ENCODE data around the gene TOMM22. TPM values are rescaled to one million over a fixed set of nuclear protein-coding genes. Genes with fewer than 3 reads are reported as not detected.
A peak's percentile ranks its signal among the peaks of the same experiment; 100 is the strongest.

Gene TOMM22
- total RNA-seq, 1 donor from 2014 or later, result 33.5 TPM

DNA sequence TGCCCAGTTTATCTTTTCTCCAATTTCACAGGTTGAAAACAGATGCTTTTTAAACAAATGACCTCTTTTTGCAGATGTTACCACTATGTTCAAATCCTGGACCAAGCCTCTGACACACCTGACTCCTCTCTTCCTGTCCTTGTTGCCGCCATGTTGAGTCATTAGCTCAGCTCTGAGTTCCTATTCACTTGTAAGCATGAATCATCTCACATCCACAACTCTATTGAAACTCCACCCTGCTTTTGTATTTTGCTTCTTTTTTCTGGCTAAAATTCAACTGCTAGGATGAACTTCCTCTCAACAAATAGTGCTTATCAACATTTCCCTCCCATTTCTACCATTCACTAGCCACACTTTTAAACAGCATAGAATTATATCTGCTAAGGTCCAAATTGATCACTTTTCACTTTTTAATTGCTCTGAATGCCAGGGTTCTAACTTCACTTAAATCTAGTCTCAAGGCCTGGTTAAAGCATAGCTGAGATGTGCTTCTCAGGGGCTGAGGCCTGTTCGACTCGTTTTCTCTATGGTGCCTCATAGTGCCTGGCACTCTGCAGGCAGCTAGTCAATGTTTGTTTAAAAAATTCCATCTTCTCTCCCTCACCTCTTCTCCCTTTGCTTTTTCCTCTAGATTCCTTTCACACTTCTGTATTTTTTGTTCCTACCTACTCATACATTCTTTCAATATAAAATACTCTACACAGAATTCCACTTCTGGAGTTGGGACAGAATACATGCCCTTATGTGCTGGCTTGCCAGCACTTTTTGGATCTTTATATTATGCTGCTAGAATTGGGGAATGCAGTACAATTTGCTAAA lies 15.1 kb downstream of the TOMM22 start:
- DNase-seq, result no peak

DNA sequence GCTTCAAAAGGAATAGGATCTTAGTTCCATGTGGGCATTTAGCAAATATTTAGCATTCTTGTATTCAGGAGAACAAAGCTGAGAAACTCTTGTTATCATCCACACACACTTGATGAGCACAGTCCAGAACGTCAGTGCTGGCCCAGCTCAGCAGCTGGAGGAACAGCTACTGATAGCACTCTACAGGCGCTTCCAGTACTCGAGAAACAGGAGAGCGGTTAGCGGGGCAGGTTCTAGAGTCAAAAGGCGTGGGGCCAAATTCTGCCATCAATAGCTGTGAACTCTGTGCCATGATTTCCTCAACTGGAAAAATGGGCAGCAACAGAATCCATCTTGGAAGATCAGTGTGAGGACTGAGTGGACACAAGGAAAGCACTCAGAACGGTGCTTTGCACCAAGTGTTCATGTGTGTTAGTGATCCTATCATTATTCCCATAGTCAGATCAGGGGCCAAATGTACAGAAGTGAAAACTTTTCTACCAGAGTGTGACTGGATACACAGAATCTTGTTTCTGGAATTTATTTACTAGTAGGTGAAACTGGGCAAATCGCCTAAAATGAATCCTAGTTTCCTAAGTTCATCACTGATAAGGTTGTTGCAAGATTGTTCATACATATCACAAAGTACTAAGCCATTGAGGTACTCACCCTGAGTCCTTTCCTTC lies 15.8 kb downstream of the TOMM22 start:
- no peak for DNase-seq

- DNase-seq, result no peak
These were observed 16.8 kb downstream of the TOMM22 start for GRCh38 chr22:38698407-38699094.

DNA sequence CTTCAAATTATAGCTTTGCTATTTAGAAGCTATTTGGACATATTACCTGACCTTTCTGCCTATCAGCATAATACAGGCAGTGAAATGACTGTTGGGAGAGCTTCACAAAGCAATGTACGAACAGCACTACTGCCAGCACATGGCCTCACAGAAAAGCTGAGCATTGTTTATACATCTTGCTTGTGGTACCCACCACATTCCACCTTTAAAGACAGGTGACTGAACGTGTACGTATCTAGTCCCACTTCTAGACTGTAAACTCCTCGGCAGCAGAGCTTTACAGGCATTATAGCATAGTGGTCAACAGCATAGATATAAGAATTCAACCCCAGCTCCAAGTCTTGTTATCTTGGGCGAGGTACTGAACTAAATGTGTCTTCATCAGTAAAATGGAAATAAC lies 17.4 kb downstream of the TOMM22 start:
- no peak for DNase-seq

DNA sequence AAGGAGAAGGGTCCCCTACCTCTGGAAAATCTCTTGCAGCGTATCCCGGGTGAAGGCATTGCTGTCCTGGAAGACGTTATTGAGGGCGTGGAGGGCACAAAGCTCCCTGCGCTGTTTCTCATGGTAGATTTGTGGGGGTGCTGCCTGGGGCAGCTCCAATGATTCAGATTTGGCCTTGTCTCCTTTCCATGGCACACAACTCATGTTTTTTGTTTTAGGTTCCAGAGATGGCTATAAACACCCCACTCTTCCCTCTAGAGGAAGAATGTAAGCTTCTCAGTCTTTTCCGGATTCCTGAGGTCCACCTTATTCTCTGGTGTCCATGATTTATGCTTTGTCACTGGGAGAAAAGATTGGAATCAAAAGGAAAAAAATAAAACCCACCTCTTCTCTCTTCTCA lies 18.0 kb downstream of the TOMM22 start:
- DNase-seq, result peak; percentile 36

GRCh38 chr22:38700270-38700788 lies 18.6 kb downstream of the TOMM22 start:
- DNase-seq, result peak; percentile 46

DNA sequence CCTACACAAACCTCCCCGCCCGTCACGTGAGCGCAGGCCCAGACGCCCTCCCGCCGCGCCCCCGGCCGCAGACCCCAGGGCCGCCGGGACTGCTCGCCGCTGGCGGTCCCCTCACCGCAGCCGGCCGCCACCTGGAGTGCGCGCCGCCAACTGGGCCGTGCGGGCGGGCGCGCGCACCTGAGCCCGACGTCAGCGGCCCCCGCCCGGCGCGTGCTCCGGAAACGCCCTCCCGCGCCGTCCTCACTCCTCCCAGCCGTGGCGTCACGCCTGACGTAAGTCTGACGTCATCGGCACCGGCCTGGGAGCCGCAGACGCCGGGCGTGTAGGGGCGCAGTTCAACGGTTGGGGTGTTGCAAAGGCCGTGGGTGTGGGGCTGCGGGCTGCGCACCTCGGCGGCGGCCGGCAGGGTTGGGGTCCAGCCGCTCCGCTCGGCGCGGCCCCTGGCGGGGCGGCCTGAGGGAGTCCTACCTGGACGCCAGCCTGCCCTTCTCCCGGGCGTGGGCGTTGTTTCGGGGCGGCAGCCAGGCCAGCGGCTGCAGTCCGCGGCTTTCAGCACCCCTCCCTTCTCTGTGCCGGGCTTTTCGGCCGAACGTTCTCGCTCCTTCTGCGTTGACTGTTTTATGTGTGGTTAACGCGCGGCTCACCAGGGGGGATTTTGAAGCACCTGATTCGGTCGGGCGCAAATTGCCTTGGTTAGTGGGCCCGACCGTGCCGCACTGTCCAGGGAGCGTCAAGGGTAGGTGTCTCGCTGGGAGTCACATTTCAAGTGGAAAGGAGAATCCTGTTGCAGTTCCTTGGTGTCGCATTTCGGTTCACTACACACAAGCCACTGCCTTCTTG lies 19.3 kb downstream of the TOMM22 start, which contains the start of gene JOSD1:
TSS of gene JOSD1 (minus strand) at position 155 of the 840 bp plus-strand sequence. CDS start 956 bp downstream, outside the sequence.
- DNase-seq, result peak; percentile 90

- no peak for DNase-seq
These were observed 23.0 kb downstream of the TOMM22 start for GRCh38 chr22:38704654-38705234.

- peak; percentile 100 for DNase-seq
These were observed 23.7 kb downstream of the TOMM22 start, which contains the start of gene GTPBP1 for GRCh38 chr22:38705235-38706100. Gene GTPBP1 (plus strand): TSS chr22:38705944. CDS start chr22:38705956, 12 bp downstream.

DNA sequence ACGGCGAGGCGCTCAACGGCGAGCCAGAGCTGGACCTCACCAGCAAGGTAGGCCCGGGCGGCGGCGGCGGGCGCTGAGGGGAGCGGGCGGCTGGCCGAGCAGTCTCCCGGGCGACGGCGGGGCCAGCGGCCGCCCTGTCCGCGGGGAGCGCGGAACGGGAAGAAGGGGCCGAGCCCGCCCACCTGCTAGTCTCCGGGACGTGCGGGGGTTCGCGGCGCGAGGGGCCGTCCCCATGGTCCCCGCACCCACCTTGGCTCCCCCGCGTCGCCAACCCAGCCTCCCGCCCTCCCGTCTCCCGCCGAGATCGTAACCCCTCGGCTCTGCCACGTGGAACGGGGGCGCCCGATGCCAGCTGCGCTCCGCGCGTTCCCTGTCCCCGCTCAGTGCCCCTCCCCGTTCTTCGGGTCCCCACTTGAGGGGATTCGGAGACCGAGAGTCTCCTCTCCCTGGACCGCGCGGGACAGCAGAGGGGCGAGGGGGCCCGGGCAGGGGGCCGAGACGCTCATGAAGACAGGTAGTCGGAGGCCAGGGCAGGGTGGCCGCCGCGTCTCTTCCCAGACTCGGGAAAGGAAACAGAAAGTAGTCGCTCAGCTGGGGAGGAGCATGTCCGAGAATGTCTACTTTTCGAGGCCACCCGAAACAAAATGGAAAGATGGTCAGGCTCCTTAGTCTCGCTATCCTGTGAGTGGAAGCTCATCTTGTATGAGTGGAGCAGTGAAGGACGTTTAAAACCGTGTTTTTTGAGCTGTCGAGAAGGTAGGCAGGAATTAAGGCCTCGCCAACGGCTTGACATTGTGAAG lies 24.5 kb downstream of the TOMM22 start:
- no peak for DNase-seq

GRCh38 chr22:38706901-38707195 lies 25.1 kb downstream of the TOMM22 start:
- no peak for DNase-seq

- DNase-seq, result no peak
These were observed 25.6 kb downstream of the TOMM22 start for GRCh38 chr22:38707346-38707745.

DNA sequence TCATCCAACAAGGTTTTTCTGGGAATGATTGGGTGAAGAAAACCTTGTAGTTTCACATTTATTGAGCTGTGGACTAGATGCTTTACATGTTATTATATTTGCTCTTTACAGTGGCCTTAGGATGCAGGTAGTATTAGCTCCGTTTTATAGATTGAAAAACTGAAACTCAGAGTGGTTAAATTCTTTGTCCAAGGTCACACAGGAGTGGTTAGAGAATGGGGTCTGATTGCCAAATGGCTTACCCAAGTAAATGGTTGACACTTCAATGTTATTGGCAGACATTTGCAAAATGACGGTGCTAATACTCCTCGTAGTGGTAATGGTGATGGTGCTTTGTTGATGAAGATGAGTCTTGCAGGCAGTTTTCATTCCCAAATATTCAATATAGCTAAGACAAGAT lies 26.2 kb downstream of the TOMM22 start:
- DNase-seq, result no peak

- DNase-seq, result no peak
These were observed 27.5 kb downstream of the TOMM22 start for GRCh38 chr22:38709306-38709705.

DNA sequence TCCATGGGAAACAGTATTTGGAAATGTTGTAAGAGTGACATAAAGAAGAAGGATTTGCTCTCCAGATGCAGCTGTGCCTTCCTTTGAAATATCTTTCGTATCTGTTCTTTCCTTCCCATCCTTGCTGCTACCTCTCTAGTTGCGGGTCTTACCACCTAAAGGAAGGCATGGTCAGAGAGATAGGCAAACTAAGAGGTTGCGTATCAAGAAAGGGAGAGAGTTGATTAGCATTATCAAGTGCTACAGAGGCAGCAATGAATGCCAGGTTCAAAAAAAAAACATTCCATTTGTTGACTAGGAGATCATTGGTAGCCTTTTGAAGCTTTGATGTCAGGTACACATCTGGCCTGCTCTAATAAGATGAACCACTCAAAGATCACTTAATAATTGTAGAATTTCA lies 28.6 kb downstream of the TOMM22 start:
- no peak for DNase-seq

DNA sequence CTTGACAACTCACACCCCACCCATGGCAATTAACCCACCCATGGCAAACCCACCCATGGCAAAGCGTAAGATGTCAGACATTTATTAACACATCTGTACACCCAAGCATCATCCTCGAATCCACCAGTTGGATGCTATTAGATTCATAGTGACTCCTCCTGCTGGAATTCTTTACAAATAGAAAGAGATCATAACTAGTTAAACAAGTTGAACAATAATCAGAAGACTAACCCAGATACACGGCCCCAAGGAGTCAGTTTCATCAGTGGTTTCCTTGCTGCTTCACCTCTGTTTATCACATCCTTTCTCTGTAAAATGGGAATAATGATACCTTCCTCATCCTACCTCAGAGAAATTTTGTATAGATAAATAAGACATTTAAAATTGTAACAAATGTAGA lies 29.1 kb downstream of the TOMM22 start:
- no peak for DNase-seq

DNA sequence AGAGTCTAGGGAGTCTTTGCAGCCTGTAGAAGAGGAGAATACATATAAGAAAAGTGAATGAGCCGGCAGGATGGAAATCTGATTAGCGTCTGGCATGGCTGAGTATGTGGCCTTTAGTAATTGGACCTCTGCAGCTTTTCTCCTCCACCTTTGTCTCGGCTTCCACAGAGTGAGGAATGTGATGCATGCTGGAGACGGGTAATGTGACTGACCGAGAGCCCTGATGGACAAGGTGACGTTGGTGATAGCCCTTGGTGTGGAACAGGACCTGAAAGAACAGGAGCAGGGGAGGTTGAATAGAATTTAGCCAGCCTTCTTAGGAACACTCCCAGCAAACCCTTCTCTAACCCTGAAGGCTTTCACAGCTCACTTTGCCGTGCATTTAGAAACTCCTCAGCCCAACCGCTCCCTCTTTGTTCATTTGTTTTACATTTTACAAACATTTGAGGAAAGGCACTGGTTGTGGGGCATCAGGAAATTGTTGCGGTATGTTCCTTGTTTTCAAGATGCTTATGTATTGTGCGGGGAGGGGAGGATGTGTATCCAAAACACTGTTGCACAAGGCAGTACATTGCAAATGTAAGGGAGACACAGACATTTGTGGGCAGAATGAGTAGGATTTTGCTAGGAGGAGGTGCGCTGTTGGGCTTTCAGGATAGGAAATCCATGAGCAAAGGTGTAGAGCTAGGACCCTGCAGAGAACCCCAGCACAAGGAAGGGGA lies 30.9 kb downstream of the TOMM22 start:
- no peak for DNase-seq

- DNase-seq, result no peak
These were observed 32.2 kb downstream of the TOMM22 start for GRCh38 chr22:38713921-38714320.

DNA sequence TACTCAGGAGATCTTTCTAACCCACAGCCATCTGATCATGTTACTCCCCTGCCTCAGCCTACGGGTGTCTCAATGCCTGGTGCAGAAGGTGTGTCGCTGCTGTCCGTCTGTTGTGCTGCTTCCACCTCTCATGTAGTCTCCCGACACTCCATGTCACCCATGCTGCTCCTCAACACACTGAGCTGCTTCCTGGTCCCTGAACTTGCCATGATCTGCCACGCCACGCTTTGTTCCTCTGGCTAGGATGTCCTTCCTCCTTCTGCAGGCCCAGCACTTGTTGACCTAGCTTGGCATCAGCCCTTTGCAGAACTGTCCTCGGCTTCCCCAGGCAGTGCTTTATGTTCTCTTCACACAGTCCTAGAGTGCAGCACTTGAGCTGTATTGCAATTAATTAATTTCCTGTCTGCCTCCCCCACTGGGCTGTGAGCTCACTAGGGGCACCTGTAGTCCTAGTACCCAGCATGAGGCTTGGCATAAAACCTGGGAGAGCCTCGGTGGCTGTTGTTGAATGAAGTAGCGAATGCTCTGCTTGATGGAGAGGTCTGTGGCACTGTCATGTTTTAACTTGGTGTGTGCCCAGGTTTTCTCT lies 33.5 kb downstream of the TOMM22 start:
- no peak for DNase-seq
